CD4-positive, alpha-beta T cell treated with Interleukin-15 for 4 hours (primary cell): ENCODE results near the gene SELENOW.

Source experiments
- DNase-seq: peaks from one replicate; pipeline ENCODE4 v3.0.0-alpha.2; 2020; ENCODE audit warnings: low spot score

Gene SELENOW

DNA sequence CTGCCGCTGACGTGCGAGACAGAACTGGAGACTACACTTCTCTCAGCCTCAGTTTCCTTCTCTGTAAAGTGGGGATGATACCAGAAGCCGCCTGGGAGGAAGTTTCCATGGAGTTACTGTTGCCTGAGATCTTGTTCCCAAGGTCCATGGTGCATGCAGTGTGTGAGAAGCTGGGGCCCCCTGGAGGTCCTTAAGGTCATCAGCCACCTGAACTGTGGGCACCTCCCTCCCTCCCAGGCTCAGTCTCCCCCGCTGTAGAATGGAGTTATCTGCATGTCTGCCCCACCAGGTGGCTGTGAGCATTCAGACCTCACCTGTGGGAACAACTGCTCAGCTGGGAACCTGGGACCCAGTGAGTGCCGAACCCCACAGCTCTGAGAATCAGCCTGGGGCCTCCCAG lies 45.9 kb downstream of the SELENOW start:
- DNase-seq = no peak

DNA sequence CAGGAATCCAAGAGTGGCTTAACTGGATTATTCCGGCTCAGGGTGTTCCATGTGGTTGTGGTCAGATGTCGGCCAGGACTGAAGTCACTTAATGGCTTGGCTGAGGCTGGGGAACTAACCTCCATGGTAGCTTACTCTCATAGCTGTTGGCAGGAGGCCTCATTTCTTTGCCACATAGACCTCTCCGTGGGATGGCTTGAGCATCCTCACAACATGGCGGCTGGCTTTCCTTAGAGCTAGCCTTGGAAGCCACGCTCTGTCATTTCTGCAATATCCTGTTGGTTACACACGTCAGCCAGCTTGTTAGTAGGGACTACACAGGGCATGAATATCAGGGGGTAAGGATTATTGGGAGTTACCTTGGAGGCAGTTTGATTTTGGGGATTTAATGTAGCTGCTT lies 48.3 kb downstream of the SELENOW start:
- no peak for DNase-seq

- DNase-seq = no peak
Observed at GRCh38 chr19:47832723-47833122, 54.2 kb downstream of the SELENOW start.
